PFSK-1 (cell line): Measurements from ENCODE around the gene TSEN15.

Experiments
- FOXP2 ChIP-seq: optimal IDR thresholded peaks from 2 replicates; pipeline ENCODE3; 2011; ENCODE audit warnings: borderline replicate concordance, control low read depth, inconsistent platforms; ENCODE audit not compliant: insufficient read depth; ENCODE audit errors: extremely low read length, extremely low read depth
- POLR2AphosphoS5 ChIP-seq: IDR thresholded peaks from 2 replicates; pipeline ENCODE4 v1.6.1; 2012; ENCODE audit warnings: low read depth, mild to moderate bottlenecking, control low read depth, low read length, moderate library complexity
- REST ChIP-seq, 2 experiments: IDR thresholded peaks; 2 replicates each; pipeline versions ENCODE4 v1.6.1 to v1.8.0; 2011 to 2012; ENCODE audit warnings: low read depth in 2 of 2, low read length in 2 of 2, control low read depth in 1 of 2, inconsistent platforms in 1 of 2, mild to moderate bottlenecking in 1 of 2, moderate library complexity in 1 of 2; ENCODE audit not compliant: insufficient read depth in 1 of 2
- SIN3A ChIP-seq: IDR thresholded peaks from 2 replicates; pipeline ENCODE4 v1.6.1; 2012; ENCODE audit warnings: mild to moderate bottlenecking, low read length, moderate library complexity, borderline replicate concordance; ENCODE audit not compliant: insufficient read depth
- TAF1 ChIP-seq: IDR thresholded peaks from 2 replicates; pipeline ENCODE4 v1.6.1; 2012; ENCODE audit warnings: low read length, control low read depth, borderline replicate concordance; ENCODE audit not compliant: insufficient read depth

The TSEN15 gene

GRCh38 chr1:184044603-184045376, 6.7 kb upstream of the TSEN15 start:
- no peak for TF ChIP-seq POLR2AphosphoS5
- TF ChIP-seq FOXP2, result no peak
- no peak for TF ChIP-seq TAF1
- no peak for TF ChIP-seq SIN3A
- TF ChIP-seq REST (IDR thresholded peaks at IDR 0.05; ENCODE audit: insufficient read depth in 1 of 2, low read depth in 2 of 2, low read length in 2 of 2), result no peak

DNA sequence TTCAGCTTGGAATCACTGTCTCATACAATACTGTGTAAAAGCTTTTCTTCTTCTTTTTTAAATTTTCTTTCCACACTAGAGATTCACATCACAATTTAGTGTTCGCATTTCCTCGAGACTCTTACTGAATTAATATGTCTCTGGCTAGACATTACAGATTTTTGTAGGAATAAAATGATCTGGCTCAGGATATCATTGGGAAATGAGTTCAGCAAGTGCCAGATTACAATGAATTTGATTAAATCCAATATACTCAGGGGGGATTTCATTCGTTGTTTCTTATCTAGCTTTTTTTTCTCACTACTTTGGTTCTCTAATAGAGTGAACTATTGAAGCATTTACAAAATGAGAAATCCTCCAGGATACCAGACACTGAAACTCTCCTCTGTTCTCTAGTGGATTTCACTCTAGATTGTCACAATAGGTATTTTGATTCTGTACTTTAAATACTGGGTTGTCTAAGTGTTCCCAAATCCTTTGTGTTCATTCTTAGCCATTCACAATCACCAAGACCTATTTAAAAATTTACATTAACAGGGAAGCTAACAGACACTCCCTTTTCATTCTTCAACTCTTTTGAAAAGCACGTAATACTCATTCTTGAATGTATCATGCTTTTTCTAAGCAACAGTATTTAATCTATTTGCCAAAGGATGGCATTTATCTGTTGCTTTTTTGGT, 2.8 kb upstream of the TSEN15 start:
- no peak for TF ChIP-seq FOXP2
- TF ChIP-seq TAF1, result no peak
- no peak for TF ChIP-seq SIN3A
- TF ChIP-seq POLR2AphosphoS5, result no peak
- no peak for TF ChIP-seq REST (IDR thresholded peaks at IDR 0.05; ENCODE audit: insufficient read depth in 1 of 2, low read depth in 2 of 2, low read length in 2 of 2)

DNA sequence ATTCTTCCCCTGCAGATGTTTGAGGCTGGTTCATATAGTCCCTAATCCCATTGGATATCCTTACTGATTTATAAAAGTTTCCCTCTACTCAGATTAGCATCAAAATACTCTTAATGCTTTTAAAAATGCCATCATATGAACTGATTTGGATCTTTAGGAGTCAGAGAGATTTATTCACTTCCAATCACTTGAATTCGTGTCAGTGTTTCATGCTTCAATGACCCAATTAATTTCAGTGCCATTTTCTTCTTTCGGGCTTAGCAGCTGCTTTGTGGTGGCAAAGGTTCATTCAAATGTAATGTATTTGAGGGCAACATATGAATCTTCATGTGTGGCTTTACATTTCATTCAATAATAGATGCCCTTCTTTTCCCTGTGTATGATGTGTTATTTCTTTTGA, 2.2 kb upstream of the TSEN15 start:
- TF ChIP-seq REST (IDR thresholded peaks at IDR 0.05; ENCODE audit: insufficient read depth in 1 of 2, low read depth in 2 of 2, low read length in 2 of 2), result no peak
- no peak for TF ChIP-seq TAF1
- TF ChIP-seq FOXP2, result no peak
- no peak for TF ChIP-seq POLR2AphosphoS5
- TF ChIP-seq SIN3A, result no peak

DNA sequence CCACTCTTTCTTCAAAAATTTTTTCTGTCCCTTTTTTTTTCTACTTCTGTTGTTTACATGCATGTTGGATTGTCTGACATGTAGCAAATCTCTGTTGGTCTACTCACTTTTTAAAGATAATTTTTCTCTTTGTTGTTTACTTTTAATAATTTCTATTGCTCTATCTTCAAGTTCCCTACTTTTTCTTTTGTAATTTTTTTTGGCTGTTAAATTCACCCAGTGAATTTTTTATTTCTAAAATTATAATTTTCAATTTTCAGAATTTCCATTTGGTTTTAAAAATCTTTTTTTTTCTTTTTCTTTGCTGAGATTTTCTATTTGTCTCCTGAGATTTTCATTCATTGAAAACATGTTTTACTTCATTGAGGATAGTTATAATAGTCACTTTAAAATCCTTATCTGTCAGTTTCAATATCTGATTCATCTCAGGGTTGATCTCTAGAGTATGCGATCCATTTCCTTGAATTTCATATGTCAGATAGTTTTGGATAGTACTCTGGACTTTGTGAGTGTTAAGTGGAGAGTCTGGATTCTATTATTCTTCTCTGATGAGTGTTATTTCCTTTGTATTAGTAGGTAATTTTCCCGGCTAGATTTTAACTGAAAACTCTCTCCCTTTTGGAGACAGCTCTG, 1.6 kb upstream of the TSEN15 start:
- TF ChIP-seq FOXP2, result no peak
- no peak for TF ChIP-seq TAF1
- no peak for TF ChIP-seq REST (IDR thresholded peaks at IDR 0.05; ENCODE audit: insufficient read depth in 1 of 2, low read depth in 2 of 2, low read length in 2 of 2)
- TF ChIP-seq POLR2AphosphoS5, result no peak
- TF ChIP-seq SIN3A, result no peak

GRCh38 chr1:184050636-184051035, 894 bp upstream of the TSEN15 start:
- TF ChIP-seq FOXP2, result no peak
- TF ChIP-seq TAF1, result no peak
- TF ChIP-seq SIN3A, result no peak
- TF ChIP-seq REST (IDR thresholded peaks at IDR 0.05; ENCODE audit: insufficient read depth in 1 of 2, low read depth in 2 of 2, low read length in 2 of 2), result no peak
